Activated T-cell treated with anti-CD3 and anti-CD28 coated beads, Interleukin-2, amount 50 U/mL, for 4 hours (primary cell): Measurements from ENCODE around the gene OXCT1. TPM values are rescaled to one million over a fixed set of nuclear protein-coding genes. Genes with fewer than 3 reads are reported as not detected.
"Not testable (repeated sequence)": the region's sequence is repeated elsewhere in the genome, so short reads cannot be mapped to it uniquely, and the experiment has no call there.

Experiments used
- ATAC-seq, 2 donors: fragments of 200-7000 bp; cut with Tn5 transposase; one replicate each; pipeline ENCODE4 v1.10.0; 2021
- DNase-seq: peaks from one replicate; pipeline ENCODE4 v3.0.0-alpha.2; 2020
- H3K27me3 Mint-ChIP-seq: one replicate; pipeline ENCODE4 v1.8.0; 2021; ENCODE audit warnings: low read depth, mixed read lengths
- H3K36me3 Mint-ChIP-seq: one replicate; pipeline ENCODE4 v1.8.0; 2022; ENCODE audit warnings: mixed read lengths; ENCODE audit not compliant: insufficient read depth
- H3K4me1 Mint-ChIP-seq: one replicate; pipeline ENCODE4 v1.8.0; 2021; ENCODE audit warnings: low read depth, mixed read lengths
- H3K4me3 Mint-ChIP-seq: one replicate; pipeline ENCODE4 v1.8.0; 2021; ENCODE audit warnings: mild to moderate bottlenecking, moderate library complexity, mixed read lengths
- H3K9me3 Mint-ChIP-seq: one replicate; pipeline ENCODE4 v1.8.0; 2021; ENCODE audit warnings: mixed read lengths
- total RNA-seq, 3 donors: library from RNA; stranded (reverse); gene quantifications; one replicate each; pipeline ENCODE4 v1.2.1, GENCODE V29; 2021

Gene OXCT1
- total RNA-seq, 3 donors from 2014 or later: 77.8 to 96.1 (median 89.7) TPM

DNA sequence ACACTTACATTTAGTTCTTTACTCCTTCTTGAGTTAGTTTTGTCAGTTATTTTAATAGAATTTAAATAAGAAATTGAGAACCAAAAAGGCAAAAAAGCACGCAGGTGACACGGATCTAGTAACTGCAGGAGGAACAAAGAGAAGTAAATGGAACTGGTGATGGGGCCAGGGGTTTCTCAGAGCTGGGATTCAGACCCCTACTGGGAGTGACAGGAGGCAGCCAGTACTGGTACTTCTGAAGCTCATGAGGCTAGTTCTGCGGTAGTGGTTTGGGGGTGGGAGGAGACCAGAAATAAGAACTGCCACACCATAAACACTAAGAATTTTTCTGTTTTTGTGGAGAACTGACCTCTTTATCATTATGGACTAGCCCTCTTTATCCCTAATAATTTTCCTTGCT, 48.2 kb downstream of the OXCT1 start:
- Mint-ChIP-seq H3K4me3 (no peak overlapping the region), H3K9me3 (no peaks in the 10 kb centered on the region), H3K36me3 (peaks cover 41% of the 10 kb centered on the region), H3K27me3 (no peaks in the 10 kb centered on the region), H3K4me1 (peaks cover 2% of the 10 kb centered on the region)
- DNase-seq: no peak
- no peak for ATAC-seq

DNA sequence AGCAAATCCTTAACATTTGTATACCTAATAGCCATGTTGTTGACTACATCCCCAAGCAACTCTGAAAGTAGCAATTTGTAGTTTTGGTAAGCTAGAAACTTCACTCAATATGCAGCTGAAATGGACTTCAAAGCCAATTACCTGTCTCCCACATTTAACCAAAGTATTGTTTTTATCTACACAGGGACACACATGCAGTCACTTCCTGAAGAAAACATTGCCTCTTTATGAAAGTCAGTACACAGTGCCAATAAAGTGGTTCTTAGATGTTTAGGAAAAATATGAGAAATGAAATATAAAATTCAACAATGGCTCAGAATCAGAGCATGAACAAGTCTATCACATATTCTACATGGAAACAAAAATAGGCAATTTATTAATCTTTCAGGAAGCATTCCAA, 49.2 kb downstream of the OXCT1 start:
- Mint-ChIP-seq H3K36me3 (peaks cover 40% of the 10 kb centered on the region), H3K9me3 (no peaks in the 10 kb centered on the region), H3K4me3 (no peak overlapping the region), H3K4me1 (peaks cover 2% of the 10 kb centered on the region), H3K27me3 (no peaks in the 10 kb centered on the region)
- no peak for DNase-seq
- no peak for ATAC-seq

DNA sequence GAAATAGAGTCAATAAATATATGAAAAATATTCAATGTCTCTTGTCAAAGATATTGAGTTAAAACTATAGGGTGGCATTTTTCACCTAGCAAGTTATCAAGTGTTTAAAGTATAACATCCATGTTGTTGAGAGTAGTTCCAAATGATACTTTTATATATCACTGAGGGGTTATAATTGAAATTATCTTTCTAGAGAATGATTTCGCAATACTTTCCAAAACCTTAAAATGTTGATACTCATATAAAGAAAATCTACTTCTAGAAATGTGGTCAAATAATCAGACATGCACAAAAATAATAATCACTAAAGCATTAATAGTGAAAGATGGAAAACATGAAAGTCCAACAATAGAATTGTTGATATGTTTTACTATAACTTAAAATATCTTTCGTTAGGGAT, 50.1 kb downstream of the OXCT1 start:
- Mint-ChIP-seq H3K36me3 (peaks cover 35% of the 10 kb centered on the region), H3K9me3 (no peaks in the 10 kb centered on the region), H3K27me3 (no peaks in the 10 kb centered on the region), H3K4me1 (peaks cover 2% of the 10 kb centered on the region), H3K4me3 (no peak overlapping the region)
- DNase-seq (no peak), ATAC-seq (no peak)

DNA sequence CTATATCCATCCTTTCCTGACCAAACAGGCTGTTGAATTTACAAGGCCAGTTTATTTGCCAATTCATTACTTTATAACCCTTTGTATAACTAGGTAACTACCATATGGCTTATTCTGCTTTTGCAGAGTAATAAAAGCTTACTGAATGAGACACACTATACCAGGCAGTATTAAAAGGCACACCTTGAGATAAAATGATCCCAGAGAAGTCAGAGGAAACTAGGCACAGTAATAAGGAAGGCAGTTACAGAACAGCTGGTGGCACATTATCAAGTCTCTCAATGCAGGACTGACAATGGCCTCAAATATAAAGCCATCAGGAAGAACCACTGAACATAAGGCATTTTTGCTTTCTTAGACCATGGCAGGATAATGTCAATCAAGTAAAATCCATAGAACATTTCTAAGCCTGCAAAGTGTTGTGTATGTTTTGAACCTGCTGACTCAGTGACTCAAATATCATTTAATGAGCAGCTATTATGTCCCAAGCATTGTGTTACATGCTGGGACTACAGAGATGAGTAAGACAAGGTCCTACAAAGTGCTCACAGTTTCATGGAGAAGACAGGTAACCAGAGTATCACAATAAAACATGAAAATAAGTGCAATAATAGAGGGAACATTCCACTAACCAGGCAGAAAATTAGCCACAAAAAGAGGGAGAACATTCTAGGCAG, 52.5 kb downstream of the OXCT1 start:
- Mint-ChIP-seq H3K27me3 (no peaks in the 10 kb centered on the region), H3K36me3 (peaks cover 28% of the 10 kb centered on the region), H3K4me3 (no peak overlapping the region), H3K9me3 (peaks cover 4% of the 10 kb centered on the region), H3K4me1 (peaks cover 7% of the 10 kb centered on the region)
- DNase-seq: no peak
- ATAC-seq: no peak

DNA sequence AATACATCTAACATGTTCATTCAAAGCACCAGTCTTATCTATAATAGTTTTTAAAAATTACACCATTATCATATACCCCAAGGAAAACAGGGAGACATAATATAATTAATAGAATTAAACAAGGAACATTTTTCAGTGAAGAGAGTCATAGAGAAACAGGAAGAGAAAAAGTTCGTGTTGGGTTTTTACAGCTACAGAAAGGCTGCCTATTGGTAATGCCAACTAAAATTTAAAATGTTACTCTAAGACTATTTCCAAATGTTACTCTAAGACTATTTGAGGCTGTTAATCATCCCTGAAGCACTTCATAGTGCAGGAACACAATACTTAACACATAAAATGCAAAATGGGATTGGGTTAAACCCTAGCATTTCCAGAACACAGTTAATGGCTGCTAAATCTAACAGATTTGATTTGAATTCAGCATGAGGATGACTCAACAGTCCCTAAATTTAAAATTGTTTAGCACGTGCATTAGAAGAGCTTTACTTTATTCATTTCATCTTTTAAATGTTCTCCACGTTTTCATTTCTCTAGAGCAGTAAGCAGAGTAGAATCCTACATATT, 54.5 kb downstream of the OXCT1 start:
- Mint-ChIP-seq H3K27me3 (no peaks in the 10 kb centered on the region), H3K4me3 (no peak overlapping the region), H3K36me3 (peaks cover 30% of the 10 kb centered on the region), H3K4me1 (peaks cover 19% of the 10 kb centered on the region), H3K9me3 (peaks cover 4% of the 10 kb centered on the region)
- DNase-seq: no peak
- no peak for ATAC-seq

DNA sequence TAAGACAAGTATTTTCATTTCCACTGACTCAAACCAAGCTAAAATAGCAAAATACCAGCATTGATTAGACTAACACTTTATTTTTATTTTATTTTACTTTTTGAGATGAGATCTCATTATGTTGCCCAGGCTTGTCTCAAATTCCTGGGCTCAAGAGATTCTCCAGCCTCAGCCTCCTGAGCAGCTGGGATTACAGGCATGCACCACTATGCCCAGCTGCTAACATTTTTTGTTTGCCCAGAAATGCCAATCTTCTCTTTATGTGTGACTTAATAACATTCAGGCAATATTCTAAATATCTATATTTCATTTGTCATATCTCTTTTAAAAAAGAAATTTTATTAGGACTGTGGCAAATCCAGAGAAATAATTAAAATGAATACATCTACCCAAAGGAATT, 55.0 kb downstream of the OXCT1 start:
- DNase-seq (no peak), ATAC-seq (no peak)
- no peaks in the 10 kb centered on the region for H3K27me3 Mint-ChIP-seq
- peaks cover 30% of the 10 kb centered on the region for H3K36me3 Mint-ChIP-seq
- H3K4me3 Mint-ChIP-seq: no peak overlapping the region
- H3K9me3 Mint-ChIP-seq: peaks cover 4% of the 10 kb centered on the region
- peaks cover 24% of the 10 kb centered on the region for H3K4me1 Mint-ChIP-seq

DNA sequence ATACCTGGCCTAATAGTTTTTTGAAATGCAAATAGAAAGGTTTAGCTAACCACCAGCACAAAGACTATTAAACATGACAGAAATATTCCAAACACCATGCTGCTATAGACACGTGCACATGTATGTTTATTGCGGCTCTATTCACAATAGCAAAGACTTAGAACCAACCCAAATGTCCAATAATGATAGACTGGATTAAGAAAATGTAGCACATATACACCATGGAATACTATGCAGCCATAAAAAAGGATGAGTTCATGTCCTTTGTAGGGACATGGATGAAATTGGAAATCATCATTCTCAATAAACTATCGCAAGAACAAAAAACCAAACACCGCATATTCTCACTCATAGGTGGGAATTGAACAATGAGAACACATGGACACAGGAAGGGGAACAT, 55.9 kb downstream of the OXCT1 start:
- peaks cover 34% of the 10 kb centered on the region for H3K4me1 Mint-ChIP-seq
- DNase-seq, H3K27me3 Mint-ChIP-seq, ATAC-seq, H3K4me3 Mint-ChIP-seq, H3K9me3 Mint-ChIP-seq: not testable (repeated sequence)
- H3K36me3 Mint-ChIP-seq: peaks cover 32% of the 10 kb centered on the region

DNA sequence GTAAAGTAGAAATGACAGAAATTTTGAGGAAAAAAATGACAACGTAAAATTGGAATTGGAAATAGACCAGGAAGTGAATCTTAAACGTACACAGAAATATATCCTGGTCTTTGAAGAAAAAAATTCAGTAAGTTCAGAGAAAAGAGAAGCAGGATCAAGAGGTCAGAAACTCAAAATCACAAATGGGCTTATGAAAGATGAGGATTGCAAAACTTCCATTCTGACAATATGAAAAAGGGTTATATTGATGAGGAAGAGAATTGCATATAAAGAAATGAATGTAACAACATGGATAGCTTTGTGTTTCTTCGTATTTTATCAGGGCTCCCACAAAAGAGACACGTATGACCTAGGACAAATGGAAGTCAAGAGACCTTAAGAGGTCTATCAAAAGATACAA, 58.1 kb downstream of the OXCT1 start:
- DNase-seq (no peak), ATAC-seq (no peak)
- H3K9me3 Mint-ChIP-seq: peaks cover 4% of the 10 kb centered on the region
- peaks cover 36% of the 10 kb centered on the region for H3K4me1 Mint-ChIP-seq
- H3K36me3 Mint-ChIP-seq: peaks cover 29% of the 10 kb centered on the region
- H3K4me3 Mint-ChIP-seq: no peak overlapping the region
- H3K27me3 Mint-ChIP-seq: no peaks in the 10 kb centered on the region

DNA sequence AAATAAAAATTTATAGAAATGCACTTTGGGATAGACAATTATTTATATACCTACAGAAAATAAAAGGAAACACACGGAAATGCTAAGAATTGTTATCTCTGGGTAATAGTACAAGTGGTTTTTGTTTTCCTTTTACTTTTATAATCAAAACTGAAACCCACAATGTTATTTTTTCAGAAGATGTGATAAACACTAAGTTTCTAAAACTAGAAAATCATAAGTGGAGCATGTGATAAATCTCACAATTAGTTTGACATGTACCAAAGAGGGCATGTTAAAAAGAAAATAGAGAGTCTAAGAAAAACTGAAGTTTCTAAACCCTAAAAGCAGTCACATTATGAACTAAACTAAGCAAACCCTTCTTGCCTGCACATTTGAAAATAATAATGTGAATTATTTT, 61.1 kb downstream of the OXCT1 start:
- Mint-ChIP-seq H3K36me3 (peaks cover 44% of the 10 kb centered on the region), H3K9me3 (no peaks in the 10 kb centered on the region), H3K4me3 (no peak overlapping the region), H3K27me3 (no peaks in the 10 kb centered on the region), H3K4me1 (peaks cover 36% of the 10 kb centered on the region)
- DNase-seq (no peak), ATAC-seq (peak in 1 of 2 donors; percentile 56)

DNA sequence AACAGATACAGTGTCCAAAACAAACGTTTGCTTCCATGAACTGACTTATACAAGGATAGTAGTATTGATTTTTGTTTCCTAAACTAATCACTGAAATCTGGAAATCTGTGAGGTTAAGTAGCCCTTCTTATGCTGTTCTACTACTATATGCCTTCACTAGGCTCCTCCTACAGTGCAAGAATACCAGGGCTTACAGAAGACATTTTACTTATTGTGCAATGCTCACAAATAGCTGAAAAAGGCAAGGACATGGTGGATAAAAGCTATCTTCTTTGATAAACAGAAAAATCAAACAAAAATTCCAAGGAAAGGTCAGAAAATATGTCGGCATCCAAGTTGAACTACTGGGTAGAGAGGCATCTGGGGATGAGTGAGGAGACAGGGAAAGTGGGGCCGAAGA, 61.9 kb downstream of the OXCT1 start:
- DNase-seq: no peak
- Mint-ChIP-seq H3K36me3 (peaks cover 53% of the 10 kb centered on the region), H3K4me1 (peaks cover 34% of the 10 kb centered on the region), H3K4me3 (no peak overlapping the region), H3K27me3 (no peaks in the 10 kb centered on the region), H3K9me3 (no peaks in the 10 kb centered on the region)
- ATAC-seq: no peak

DNA sequence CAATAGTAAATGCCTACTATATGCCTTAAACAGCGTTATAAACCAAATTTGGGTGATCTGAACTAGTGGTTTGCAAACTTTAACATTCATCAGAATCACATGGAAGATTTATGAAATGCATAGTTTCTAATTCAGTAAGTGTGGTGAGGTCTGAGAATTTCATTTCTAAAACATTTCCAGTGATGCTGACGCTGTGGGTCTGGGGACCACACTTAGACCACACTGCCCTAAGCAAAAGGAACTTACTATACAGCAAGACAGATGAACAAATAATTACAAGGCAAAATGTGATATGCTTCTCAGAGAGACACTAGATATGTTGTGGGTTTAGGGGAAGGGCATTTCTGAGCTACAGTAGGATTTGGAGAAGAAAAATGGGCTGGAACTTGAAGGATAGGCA, 72.6 kb downstream of the OXCT1 start:
- peaks cover 41% of the 10 kb centered on the region for H3K36me3 Mint-ChIP-seq
- no peaks in the 10 kb centered on the region for H3K4me1 Mint-ChIP-seq
- no peaks in the 10 kb centered on the region for H3K27me3 Mint-ChIP-seq
- DNase-seq (no peak), ATAC-seq (no peak)
- H3K9me3 Mint-ChIP-seq: no peaks in the 10 kb centered on the region
- no peak overlapping the region for H3K4me3 Mint-ChIP-seq

DNA sequence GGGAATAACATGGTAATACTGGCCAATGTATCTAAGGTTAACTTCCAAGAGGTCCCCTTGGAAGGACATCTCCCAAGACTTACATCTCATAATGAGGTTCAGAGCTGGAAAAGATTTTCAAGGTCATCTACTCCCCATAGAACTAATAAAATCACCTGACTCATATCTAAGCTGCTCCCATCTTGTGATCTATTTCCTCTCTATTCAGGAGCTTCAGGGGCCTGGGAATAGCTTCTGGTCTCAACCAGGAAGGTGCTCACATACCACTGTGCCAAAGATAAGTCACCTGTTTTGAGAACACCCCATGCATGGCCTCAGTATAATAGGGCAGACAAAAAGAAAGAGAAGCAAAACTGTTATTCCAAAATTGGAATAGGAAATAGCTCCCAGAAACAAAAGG, 74.2 kb downstream of the OXCT1 start:
- H3K36me3 Mint-ChIP-seq: peaks cover 47% of the 10 kb centered on the region
- no peaks in the 10 kb centered on the region for H3K4me1 Mint-ChIP-seq
- no peaks in the 10 kb centered on the region for H3K9me3 Mint-ChIP-seq
- H3K27me3 Mint-ChIP-seq: no peaks in the 10 kb centered on the region
- no peak overlapping the region for H3K4me3 Mint-ChIP-seq
- DNase-seq: no peak
- no peak for ATAC-seq

DNA sequence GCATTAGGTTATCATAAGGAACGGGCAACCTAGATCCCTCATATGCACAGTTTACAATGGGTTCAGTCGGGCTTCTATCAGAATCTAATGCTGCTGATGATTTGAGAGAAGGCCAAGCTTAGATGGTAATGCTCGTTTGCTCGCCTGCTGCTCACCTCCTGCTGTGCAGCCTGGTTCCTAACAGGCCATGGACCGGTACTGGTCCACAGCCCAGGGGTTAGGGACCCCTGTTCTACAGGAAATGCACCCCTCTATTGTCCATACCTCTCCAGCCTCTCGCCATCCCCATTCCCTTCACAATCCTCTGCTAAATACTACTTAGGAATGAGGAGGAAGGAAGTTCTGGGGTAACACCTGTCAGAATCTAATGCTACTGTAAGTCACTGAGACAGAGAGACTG, 75.1 kb downstream of the OXCT1 start:
- DNase-seq (no peak), ATAC-seq (no peak)
- peaks cover 44% of the 10 kb centered on the region for H3K36me3 Mint-ChIP-seq
- no peak overlapping the region for H3K4me3 Mint-ChIP-seq
- H3K9me3 Mint-ChIP-seq: no peaks in the 10 kb centered on the region
- no peaks in the 10 kb centered on the region for H3K4me1 Mint-ChIP-seq
- H3K27me3 Mint-ChIP-seq: no peaks in the 10 kb centered on the region

DNA sequence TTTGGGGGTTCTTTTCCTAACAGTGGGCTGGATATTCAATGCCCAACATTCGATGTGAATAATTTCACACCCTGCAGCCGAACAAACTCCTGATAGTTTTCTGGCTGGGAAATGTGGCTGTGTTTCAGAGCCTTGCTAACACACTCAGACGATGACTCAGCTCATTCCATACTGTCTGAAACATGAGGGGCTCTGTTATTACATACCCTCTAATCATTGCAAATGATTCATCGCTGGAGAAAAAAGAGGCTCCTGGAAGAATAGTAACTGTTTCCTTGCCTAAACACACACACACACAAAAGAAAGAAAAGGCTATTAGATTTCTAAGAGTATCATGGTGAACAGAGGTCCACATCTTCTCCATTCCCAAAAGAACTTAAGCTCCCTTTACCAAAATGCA, 75.8 kb downstream of the OXCT1 start:
- Mint-ChIP-seq H3K36me3 (peaks cover 40% of the 10 kb centered on the region), H3K27me3 (no peaks in the 10 kb centered on the region), H3K4me3 (no peak overlapping the region), H3K4me1 (no peaks in the 10 kb centered on the region), H3K9me3 (no peaks in the 10 kb centered on the region)
- ATAC-seq (no peak), DNase-seq (no peak)

DNA sequence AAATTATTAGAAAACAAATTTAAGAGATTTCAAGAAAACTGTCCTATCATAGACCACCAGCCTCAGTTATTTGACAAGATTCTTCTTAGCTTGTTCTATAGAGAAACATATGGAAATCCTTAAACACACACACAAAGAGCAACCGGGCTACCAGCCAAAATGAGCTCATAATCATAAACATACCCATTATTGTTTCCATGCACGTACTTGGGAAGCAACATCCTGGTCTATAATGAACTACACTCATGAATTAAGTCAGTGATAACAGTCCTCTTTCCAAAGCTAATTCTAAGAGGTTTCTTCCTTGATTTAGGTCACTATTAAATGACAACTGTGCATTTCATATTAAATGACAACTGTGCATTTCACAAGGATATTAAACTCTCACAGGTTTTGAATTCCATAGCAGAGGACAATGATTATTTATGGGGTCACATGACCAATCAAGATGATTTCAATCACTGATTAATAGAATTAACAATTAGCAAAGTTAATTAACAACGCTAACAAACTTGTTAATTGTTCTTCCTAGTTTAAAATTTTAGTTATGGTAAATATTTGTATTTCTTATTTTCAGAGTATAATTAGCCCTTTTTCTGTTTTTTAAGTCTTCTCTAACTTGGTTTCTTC, 77.0 kb downstream of the OXCT1 start:
- Mint-ChIP-seq H3K36me3 (peaks cover 44% of the 10 kb centered on the region), H3K27me3 (no peaks in the 10 kb centered on the region), H3K4me1 (no peaks in the 10 kb centered on the region), H3K4me3 (no peak overlapping the region), H3K9me3 (no peaks in the 10 kb centered on the region)
- no peak for DNase-seq
- ATAC-seq: no peak
